Type B pancreatic cell (in vitro differentiated cells): ENCODE data around the gene PARD3. TPM values are rescaled to one million over a fixed set of nuclear protein-coding genes. Genes with fewer than 3 reads are reported as not detected.

Experiments used
- DNase-seq: peaks from one replicate; pipeline ENCODE4 v3.0.0; 2021; ENCODE audit warnings: mixed read lengths; ENCODE audit not compliant: unreplicated experiment; ENCODE audit errors: extremely low spot score
- H3K27ac Mint-ChIP-seq: 2 replicates; pipeline ENCODE4 v1.8.0; 2021; ENCODE audit warnings: mild to moderate bottlenecking, mixed read lengths
- H3K27me3 Mint-ChIP-seq: 2 replicates; pipeline ENCODE4 v1.8.0; 2021; ENCODE audit warnings: mixed read lengths
- H3K36me3 Mint-ChIP-seq: 2 replicates; pipeline ENCODE4 v1.8.0; 2021; ENCODE audit warnings: mixed read lengths
- H3K4me1 Mint-ChIP-seq: one replicate; pipeline ENCODE4 v1.8.0; 2021; ENCODE audit warnings: mixed read lengths; ENCODE audit not compliant: unreplicated experiment
- H3K4me3 Mint-ChIP-seq: 2 replicates; pipeline ENCODE4 v1.8.0; 2021; ENCODE audit warnings: mild to moderate bottlenecking, mixed read lengths
- H3K9me3 Mint-ChIP-seq: 2 replicates; pipeline ENCODE4 v1.8.0; 2021; ENCODE audit warnings: mixed read lengths
- total RNA-seq: library from RNA; stranded (reverse); gene quantifications from 2 replicates; pipeline ENCODE4 v1.2.1, GENCODE V29; 2021; ENCODE audit warnings: low replicate concordance
- TF ChIP-seq, protein P1 (sequence below): fragments of 200-600 bp; sonication (generic); conservative IDR thresholded peaks from 2 replicates; pipeline ENCODE4 v1.5.0; 2021; ENCODE audit warnings: antibody characterized with exemption, mild to moderate bottlenecking

PARD3 gene
- total RNA-seq, 1 donor from 2014 or later = 52.3 TPM

DNA sequence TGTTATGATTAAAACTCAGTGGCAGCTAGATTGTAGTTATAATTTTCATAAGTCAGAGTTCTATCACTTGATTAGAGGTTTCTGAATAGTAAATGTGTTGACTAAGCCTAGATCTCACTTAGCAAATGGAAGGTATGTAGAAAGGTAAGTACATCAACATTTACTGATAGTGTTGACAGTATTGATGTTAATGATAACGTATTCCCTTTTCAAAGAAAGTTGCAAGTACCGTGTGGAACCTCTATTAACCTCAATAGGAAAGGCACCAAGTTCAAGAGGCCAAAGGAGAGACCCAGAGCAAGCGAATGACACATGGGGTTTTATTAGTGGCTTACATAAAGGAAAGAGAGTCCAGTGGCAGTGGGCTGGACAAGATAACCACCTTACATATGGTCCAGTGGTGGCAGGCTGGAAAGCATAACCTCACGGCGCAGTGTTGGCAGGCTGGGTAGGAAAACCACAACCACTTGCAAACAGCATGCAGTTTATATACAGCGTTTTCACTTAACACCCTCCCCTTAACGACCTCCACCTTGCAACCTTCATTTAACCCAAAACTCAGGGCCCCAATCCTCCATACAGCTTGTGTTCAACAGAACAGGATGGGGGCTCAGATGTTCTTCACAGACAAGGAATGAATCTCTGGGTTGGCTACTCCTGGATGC is 611.0 kb downstream of the PARD3 start:
- Mint-ChIP-seq H3K36me3 (peaks cover 7% of the 10 kb centered on the region), H3K4me1 (peaks cover 52% of the 10 kb centered on the region), H3K9me3 (no peaks in the 10 kb centered on the region), H3K27ac (no peak overlapping the region), H3K27me3 (no peaks in the 10 kb centered on the region), H3K4me3 (no peak overlapping the region)
- no peak for DNase-seq
- TF ChIP-seq, protein P1, sequence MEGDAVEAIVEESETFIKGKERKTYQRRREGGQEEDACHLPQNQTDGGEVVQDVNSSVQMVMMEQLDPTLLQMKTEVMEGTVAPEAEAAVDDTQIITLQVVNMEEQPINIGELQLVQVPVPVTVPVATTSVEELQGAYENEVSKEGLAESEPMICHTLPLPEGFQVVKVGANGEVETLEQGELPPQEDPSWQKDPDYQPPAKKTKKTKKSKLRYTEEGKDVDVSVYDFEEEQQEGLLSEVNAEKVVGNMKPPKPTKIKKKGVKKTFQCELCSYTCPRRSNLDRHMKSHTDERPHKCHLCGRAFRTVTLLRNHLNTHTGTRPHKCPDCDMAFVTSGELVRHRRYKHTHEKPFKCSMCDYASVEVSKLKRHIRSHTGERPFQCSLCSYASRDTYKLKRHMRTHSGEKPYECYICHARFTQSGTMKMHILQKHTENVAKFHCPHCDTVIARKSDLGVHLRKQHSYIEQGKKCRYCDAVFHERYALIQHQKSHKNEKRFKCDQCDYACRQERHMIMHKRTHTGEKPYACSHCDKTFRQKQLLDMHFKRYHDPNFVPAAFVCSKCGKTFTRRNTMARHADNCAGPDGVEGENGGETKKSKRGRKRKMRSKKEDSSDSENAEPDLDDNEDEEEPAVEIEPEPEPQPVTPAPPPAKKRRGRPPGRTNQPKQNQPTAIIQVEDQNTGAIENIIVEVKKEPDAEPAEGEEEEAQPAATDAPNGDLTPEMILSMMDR = no peak

DNA sequence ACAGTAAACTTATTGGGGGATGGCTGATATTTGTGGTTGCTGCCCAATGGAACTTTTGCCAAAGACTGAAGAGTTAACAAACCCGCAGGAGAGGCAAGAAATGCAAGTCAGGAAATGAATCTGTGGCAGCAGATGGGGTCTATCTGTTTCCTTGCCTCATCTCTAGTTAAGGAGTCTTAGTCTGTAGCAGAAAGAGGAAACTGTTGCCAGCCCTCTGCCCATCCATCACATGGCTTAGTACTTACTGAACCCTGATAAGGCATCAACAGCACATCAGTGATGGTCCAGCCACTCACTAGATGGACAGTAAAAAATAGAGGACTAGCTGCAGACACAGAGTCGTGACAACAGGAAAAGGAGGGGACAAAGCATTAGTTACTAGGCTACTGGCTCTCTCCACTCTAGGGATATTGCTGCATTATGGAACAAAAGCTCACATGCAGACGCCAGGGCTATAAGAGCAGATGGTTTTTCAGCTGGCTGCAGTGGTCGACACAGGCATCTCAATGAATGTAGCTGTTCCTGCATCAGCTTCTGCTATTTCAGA is 614.7 kb downstream of the PARD3 start:
- H3K27me3 Mint-ChIP-seq = peaks cover 3% of the 10 kb centered on the region
- no peak overlapping the region for H3K27ac Mint-ChIP-seq
- H3K4me3 Mint-ChIP-seq = no peak overlapping the region
- TF ChIP-seq, protein P1 = no peak
- no peak for DNase-seq
- H3K4me1 Mint-ChIP-seq = peaks cover 25% of the 10 kb centered on the region
- peaks cover 5% of the 10 kb centered on the region for H3K9me3 Mint-ChIP-seq
- H3K36me3 Mint-ChIP-seq = peaks cover 6% of the 10 kb centered on the region

DNA sequence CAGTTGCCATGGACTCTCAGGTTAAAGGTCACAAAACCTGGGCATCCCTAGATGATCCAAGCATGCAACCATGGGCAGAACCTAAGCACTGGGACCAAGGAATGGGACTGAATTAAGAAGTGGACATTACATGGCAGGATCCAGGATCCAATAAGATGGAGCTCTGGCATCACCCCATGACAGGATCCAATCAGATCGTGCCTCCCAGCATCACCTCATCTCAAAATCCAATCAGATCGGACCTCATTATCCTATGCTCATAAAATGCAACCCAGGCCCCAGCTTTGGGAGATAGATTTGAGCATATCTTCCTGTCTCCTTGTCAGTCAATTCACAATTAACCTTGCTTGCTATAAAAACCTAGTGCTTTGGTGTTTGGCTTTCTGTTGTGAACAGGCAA is 616.1 kb downstream of the PARD3 start:
- peaks cover 6% of the 10 kb centered on the region for H3K36me3 Mint-ChIP-seq
- no peak for DNase-seq
- peaks cover 5% of the 10 kb centered on the region for H3K9me3 Mint-ChIP-seq
- peaks cover 3% of the 10 kb centered on the region for H3K27me3 Mint-ChIP-seq
- peaks cover 36% of the 10 kb centered on the region for H3K4me1 Mint-ChIP-seq
- no peak overlapping the region for H3K4me3 Mint-ChIP-seq
- TF ChIP-seq, protein P1 = no peak
- H3K27ac Mint-ChIP-seq = no peak overlapping the region

DNA sequence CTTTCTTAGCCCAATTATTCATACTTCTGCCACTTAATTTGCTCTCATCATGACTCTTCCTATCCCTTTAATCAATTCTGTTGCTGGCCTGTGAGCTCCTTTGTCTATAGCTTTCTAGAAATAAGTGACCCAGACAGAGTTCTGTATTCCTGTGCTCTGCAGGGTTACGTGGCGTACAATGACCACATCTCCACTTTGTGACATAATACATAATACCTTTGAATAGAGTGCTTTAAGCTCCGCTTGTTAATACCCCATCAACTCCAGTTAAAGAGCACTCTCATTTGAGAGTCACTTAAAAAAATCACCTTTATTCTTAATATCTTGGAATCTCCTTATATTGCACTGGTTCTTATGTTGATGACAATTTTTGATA is 619.0 kb downstream of the PARD3 start:
- H3K27ac Mint-ChIP-seq = no peak overlapping the region
- peaks cover 5% of the 10 kb centered on the region for H3K9me3 Mint-ChIP-seq
- DNase-seq = no peak
- no peak overlapping the region for H3K4me3 Mint-ChIP-seq
- H3K27me3 Mint-ChIP-seq = peaks cover 3% of the 10 kb centered on the region
- H3K4me1 Mint-ChIP-seq = peaks cover 52% of the 10 kb centered on the region
- peaks cover 6% of the 10 kb centered on the region for H3K36me3 Mint-ChIP-seq
- TF ChIP-seq, protein P1 = no peak

DNA sequence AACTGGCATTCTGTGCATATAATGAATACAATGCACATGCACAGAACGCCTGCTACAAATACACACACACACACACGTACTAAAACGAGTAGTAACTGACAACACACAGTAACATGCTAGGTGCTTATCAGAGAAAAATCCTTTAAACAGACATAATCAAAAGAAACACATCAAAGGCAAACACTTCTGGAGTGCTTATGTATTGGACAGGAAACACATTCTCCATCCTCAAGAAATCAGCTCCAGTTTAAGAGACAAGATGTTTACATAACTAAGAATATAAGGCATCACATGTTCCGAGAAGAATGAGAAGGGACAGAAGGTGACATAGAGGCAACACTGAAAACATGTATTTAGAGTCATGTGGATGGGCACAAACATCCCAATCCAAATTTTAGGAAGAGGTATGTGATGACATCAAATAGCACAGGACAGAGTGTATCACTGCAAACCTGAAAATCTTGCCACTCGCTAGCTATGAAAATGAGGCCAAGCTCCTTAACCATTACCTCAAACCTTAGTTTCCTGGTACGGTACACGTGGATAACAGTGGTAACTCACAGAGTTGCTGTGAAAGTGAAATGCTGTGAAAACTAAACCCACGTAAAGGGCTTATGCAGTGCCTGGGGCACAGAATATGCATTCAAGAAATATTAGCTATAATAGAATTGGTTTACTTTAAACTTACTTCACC is 619.6 kb downstream of the PARD3 start:
- no peak for DNase-seq
- Mint-ChIP-seq H3K9me3 (peaks cover 5% of the 10 kb centered on the region), H3K36me3 (peaks cover 6% of the 10 kb centered on the region), H3K27me3 (peaks cover 3% of the 10 kb centered on the region), H3K4me1 (peaks cover 52% of the 10 kb centered on the region), H3K4me3 (no peak overlapping the region), H3K27ac (no peak overlapping the region)
- TF ChIP-seq, protein P1 = no peak
